ENCODE results near the gene LRBA. TPM values are rescaled to one million over a fixed set of nuclear protein-coding genes. Genes with fewer than 3 reads are reported as not detected.

LRBA gene
- total RNA-seq, 1 experiment from 2014 or later: 55.3 TPM

GRCh38 chr4:150978738-150979575 is 36.1 kb downstream of the LRBA start:
- Mint-ChIP-seq H3K36me3 (ENCODE audit: insufficient read depth in 1 of 3, low read depth in 3 of 3) (peaks cover 1 to 17% (median 5%) of the 10 kb centered on the region in 3 experiments), H3K4me1 (peaks cover 9 to 28% of the 10 kb centered on the region in 2 experiments), H3K27ac (no peak overlapping the region), H3K27me3 (ENCODE audit: low read depth) (no peaks in the 10 kb centered on the region), H3K9me3 (peaks cover 0 to 3% of the 10 kb centered on the region in 2 experiments; a peak in 2 of 5 replicates), H3K4me3 (no peak overlapping the region)
- H3K14ac ChIP-seq (ENCODE audit: insufficient read depth, low read length): no peak overlapping the region
- H2BK15ac ChIP-seq (ENCODE audit: low read depth, low read length): no peak overlapping the region
- H4K8ac ChIP-seq (replicated peaks; ENCODE audit: insufficient read length, low read depth, low read length): no peak overlapping the region
- H2AFZ ChIP-seq (ENCODE audit: low read length): no peak overlapping the region
- no peak overlapping the region for H3K27ac ChIP-seq (ENCODE audit: insufficient read length, low read depth, low read length)
- no peak overlapping the region for H2BK12ac ChIP-seq (ENCODE audit: insufficient read length, low read depth, low read length)
- H3T11ph ChIP-seq (ENCODE audit: low read length): no peak overlapping the region
- no peak overlapping the region for H3K4me2 ChIP-seq (ENCODE audit: insufficient read depth, insufficient read length, low read length)
- no CpG with 5 or more reads among the region's 3 CpGs for WGBS (ENCODE audit: extremely low coverage, insufficient read length, low lambda C conversion rate)
- H2AK5ac ChIP-seq (ENCODE audit: insufficient read length, low read length): no peak overlapping the region
- H2BK20ac ChIP-seq (ENCODE audit: low read depth, low read length, poor library complexity, severe bottlenecking): no peak overlapping the region
- no peak overlapping the region for H2BK120ac ChIP-seq (ENCODE audit: low read depth, low read length, poor library complexity, severe bottlenecking)
- no peak overlapping the region for H3K9ac ChIP-seq (ENCODE audit: extremely low read depth, insufficient read length, low read length)
- no peak overlapping the region for H3K18ac ChIP-seq (ENCODE audit: insufficient read length, low read depth, low read length)
- no peaks in the 10 kb centered on the region for H3K23me2 ChIP-seq (ENCODE audit: insufficient read length, low read depth, low read length, poor library complexity, severe bottlenecking)
- no peak for TF ChIP-seq CTCF (conservative IDR thresholded peaks at IDR 0.05)
- H3K56ac ChIP-seq (ENCODE audit: insufficient read length, low read depth, low read length): no peak overlapping the region
- H2BK5ac ChIP-seq (ENCODE audit: insufficient read length, low read length): no peak overlapping the region
- no peaks in the 10 kb centered on the region for H3K27me3 ChIP-seq (ENCODE audit: insufficient read depth, low read length)
- H3K9me3 ChIP-seq (ENCODE audit: control insufficient read depth, low read depth, low read length): no peaks in the 10 kb centered on the region
- no peaks in the 10 kb centered on the region; the same call in 1 of the 2 replicates for H3K4me1 ChIP-seq (ENCODE audit: insufficient read depth, low read length)
- H3K79me2 ChIP-seq (ENCODE audit: insufficient read depth, low read length): peaks cover 2% of the 10 kb centered on the region; the same call in 1 of the 2 replicates
- H4K20me1 ChIP-seq (ENCODE audit: control insufficient read depth, insufficient read depth, insufficient read length): no peaks in the 10 kb centered on the region
- no peak overlapping the region for H3K4ac ChIP-seq (ENCODE audit: low read depth, low read length)
- H3K23ac ChIP-seq (ENCODE audit: insufficient read length, low read depth, low read length): no peak overlapping the region
- no peak overlapping the region for H4K5ac ChIP-seq (ENCODE audit: insufficient read length, low read depth, low read length)
- H4K91ac ChIP-seq (ENCODE audit: insufficient read length, low read depth, low read length): no peak overlapping the region
- peaks cover 6% of the 10 kb centered on the region for H3K79me1 ChIP-seq (ENCODE audit: insufficient read depth, low read depth, low read length, poor library complexity, severe bottlenecking)
- no peak for DNase-seq
